HepG2 (cell line): ENCODE data around the gene SMAD7. TPM values are rescaled to one million over a fixed set of nuclear protein-coding genes. Genes with fewer than 3 reads are reported as not detected.

Experiments used
- EP300 ChIP-seq, 3 experiments: sonication (generic) in 1 of 3; formaldehyde crosslinking in 1 of 3; IDR thresholded peaks; 2 replicates each; pipeline versions ENCODE4 v1.5.1 to v1.6.1; 2011 to 2020; ENCODE audit warnings: low read depth in 2 of 3, low read length in 2 of 3, borderline replicate concordance in 1 of 3, improper control_type of control experiment in 1 of 3, mild to moderate bottlenecking in 1 of 3, missing genetic modification reagents in 1 of 3, moderate library complexity in 1 of 3
- FUBP1 ChIP-seq: sonication (generic); formaldehyde crosslinking; IDR thresholded peaks from 2 replicates; pipeline ENCODE4 v1.5.1; 2020; ENCODE audit warnings: missing genetic modification reagents, mild to moderate bottlenecking, borderline replicate concordance
- KDM2A ChIP-seq: sonication (generic); formaldehyde crosslinking; IDR thresholded peaks from 2 replicates; pipeline ENCODE4 v1.4.0; 2020; ENCODE audit warnings: low read depth, missing genetic modification reagents, borderline replicate concordance
- MAF1 ChIP-seq: sonication (generic); formaldehyde crosslinking; IDR thresholded peaks from 2 replicates; pipeline ENCODE4 v1.5.0; 2020; ENCODE audit warnings: missing genetic modification reagents, borderline replicate concordance
- MAFG ChIP-seq: sonication (generic); formaldehyde crosslinking; IDR thresholded peaks from 2 replicates; pipeline ENCODE4 v1.5.1; 2020; ENCODE audit warnings: mild to moderate bottlenecking, missing genetic modification reagents
- PHB2 ChIP-seq: fragments of 450-650 bp; IDR thresholded peaks from 2 replicates; pipeline ENCODE4 v1.6.1; 2018; ENCODE audit not compliant: partially characterized antibody
- TBX2 ChIP-seq: sonication (generic); formaldehyde crosslinking; IDR thresholded peaks from 2 replicates; pipeline ENCODE4 v1.5.0; 2020; ENCODE audit warnings: missing genetic modification reagents, mild to moderate bottlenecking, borderline replicate concordance
- TBX3 ChIP-seq: fragments of 450-650 bp; IDR thresholded peaks from 2 replicates; pipeline ENCODE4 v1.6.1; 2017; ENCODE audit warnings: antibody characterized with exemption, mild to moderate bottlenecking, inconsistent platforms, borderline replicate concordance
- TP53 ChIP-seq: sonication (generic); formaldehyde crosslinking; conservative IDR thresholded peaks from 2 replicates; pipeline ENCODE4 v1.4.0; 2020; ENCODE audit warnings: missing genetic modification reagents
- ZBTB10 ChIP-seq: sonication (generic); formaldehyde crosslinking; IDR thresholded peaks from 2 replicates; pipeline ENCODE4 v1.4.0; 2020; ENCODE audit warnings: missing genetic modification reagents, borderline replicate concordance
- ZBTB42 ChIP-seq: sonication (generic); formaldehyde crosslinking; IDR thresholded peaks from 2 replicates; pipeline ENCODE4 v1.5.0; 2020; ENCODE audit warnings: mild to moderate bottlenecking, missing genetic modification reagents
- ZNF256 ChIP-seq: sonication (generic); formaldehyde crosslinking; conservative IDR thresholded peaks from 2 replicates; pipeline ENCODE4 v1.4.0; 2020; ENCODE audit warnings: missing genetic modification reagents
- ZNF451 ChIP-seq: sonication (generic); formaldehyde crosslinking; IDR thresholded peaks from 2 replicates; pipeline ENCODE4 v1.5.0; 2020; ENCODE audit warnings: mild to moderate bottlenecking, missing genetic modification reagents
- ZNF709 ChIP-seq: sonication (generic); formaldehyde crosslinking; IDR thresholded peaks from 2 replicates; pipeline ENCODE4 v1.5.0; 2020; ENCODE audit warnings: mild to moderate bottlenecking, missing genetic modification reagents
- ZNF773 ChIP-seq: sonication (generic); formaldehyde crosslinking; IDR thresholded peaks from 2 replicates; pipeline ENCODE4 v1.4.0; 2020; ENCODE audit warnings: missing genetic modification reagents, borderline replicate concordance
- ZNF775 ChIP-seq: sonication (generic); formaldehyde crosslinking; IDR thresholded peaks from 2 replicates; pipeline ENCODE4 v1.4.0; 2020; ENCODE audit warnings: missing genetic modification reagents, mild to moderate bottlenecking, moderate library complexity, borderline replicate concordance
- polyA plus RNA-seq, 8 experiments: library from polyadenylated mRNA; depleted of rRNA in 3 of 8; stranded (reverse) in 7 of 8; unstranded in 1 of 8; fragments of >200 nt; fragmentation: Illumina TruSeq in 4 of 8; extraction: Trizol in 4 of 8; gene quantifications; 2 replicates each; pipeline versions ENCODE4 v1.2.1 to v1.2.3, GENCODE V29; 2011 to 2016; ENCODE audit warnings: low read depth in 4 of 8, missing spikeins in 1 of 8, mixed read lengths in 1 of 8; ENCODE audit not compliant: insufficient read depth in 1 of 8
- total RNA-seq, 5 experiments: library from RNA; depleted of rRNA; stranded (reverse); fragments of >200 nt; fragmentation: Illumina TruSeq; extraction: Trizol; gene quantifications; 2 replicates each; pipeline ENCODE4 v1.2.3, GENCODE V29; 2016; ENCODE audit warnings: low read depth in 1 of 5
- TF ChIP-seq, protein P1 (sequence below): sonication (generic); formaldehyde crosslinking; IDR thresholded peaks from 2 replicates; pipeline ENCODE4 v1.4.0; 2020; ENCODE audit warnings: missing genetic modification reagents
- TF ChIP-seq, protein P2 (sequence below): sonication (generic); formaldehyde crosslinking; IDR thresholded peaks from 2 replicates; pipeline ENCODE4 v1.5.0; 2020; ENCODE audit warnings: missing genetic modification reagents
- TF ChIP-seq, protein P3 (sequence below): sonication (generic); formaldehyde crosslinking; IDR thresholded peaks from 2 replicates; pipeline ENCODE4 v1.8.1; 2023; ENCODE audit warnings: mild to moderate bottlenecking, missing genetic modification reagents

SMAD7 gene
- total and polyA plus RNA-seq, 2 of the 13 experiments (the other 11 are each of a cell fraction or from before 2014, with no cell fraction given), result 17.4 to 24.7 TPM

- TF ChIP-seq FUBP1 (no peak), MAF1 (CRISPR knock-in tag) (no peak), TBX3 (no peak), KDM2A (peak; percentile 28; the same call in 1 of the 2 replicates), TBX2 (CRISPR knock-in tag) (peak; percentile 37; the same call in 1 of the 2 replicates), MAFG (CRISPR knock-in tag) (no peak), TP53 (CRISPR knock-in tag) (no peak), ZNF773 (CRISPR knock-in tag) (no peak), ZNF775 (no peak), ZNF451 (CRISPR knock-in tag) (no peak), ZNF709 (CRISPR knock-in tag) (no peak; the same call in 1 of the 2 replicates), ZNF256 (CRISPR knock-in tag) (no peak), ZBTB10 (CRISPR knock-in tag) (no peak), ZBTB42 (CRISPR knock-in tag) (peak; percentile 36; the same call in 1 of the 2 replicates), PHB2 (no peak), EP300 (IDR thresholded peaks at IDR 0.05; ENCODE audit: low read depth in 2 of 2, low read length in 2 of 2) (no peak), EP300 (CRISPR knock-in tag; IDR thresholded peaks at IDR 0.05; ENCODE audit: borderline replicate concordance) (no peak)
- TF ChIP-seq, protein P1, sequence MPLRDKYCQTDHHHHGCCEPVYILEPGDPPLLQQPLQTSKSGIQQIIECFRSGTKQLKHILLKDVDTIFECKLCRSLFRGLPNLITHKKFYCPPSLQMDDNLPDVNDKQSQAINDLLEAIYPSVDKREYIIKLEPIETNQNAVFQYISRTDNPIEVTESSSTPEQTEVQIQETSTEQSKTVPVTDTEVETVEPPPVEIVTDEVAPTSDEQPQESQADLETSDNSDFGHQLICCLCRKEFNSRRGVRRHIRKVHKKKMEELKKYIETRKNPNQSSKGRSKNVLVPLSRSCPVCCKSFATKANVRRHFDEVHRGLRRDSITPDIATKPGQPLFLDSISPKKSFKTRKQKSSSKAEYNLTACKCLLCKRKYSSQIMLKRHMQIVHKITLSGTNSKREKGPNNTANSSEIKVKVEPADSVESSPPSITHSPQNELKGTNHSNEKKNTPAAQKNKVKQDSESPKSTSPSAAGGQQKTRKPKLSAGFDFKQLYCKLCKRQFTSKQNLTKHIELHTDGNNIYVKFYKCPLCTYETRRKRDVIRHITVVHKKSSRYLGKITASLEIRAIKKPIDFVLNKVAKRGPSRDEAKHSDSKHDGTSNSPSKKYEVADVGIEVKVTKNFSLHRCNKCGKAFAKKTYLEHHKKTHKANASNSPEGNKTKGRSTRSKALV (CRISPR knock-in tag), result peak; percentile 25; the same call in 1 of the 2 replicates
- TF ChIP-seq, protein P2, sequence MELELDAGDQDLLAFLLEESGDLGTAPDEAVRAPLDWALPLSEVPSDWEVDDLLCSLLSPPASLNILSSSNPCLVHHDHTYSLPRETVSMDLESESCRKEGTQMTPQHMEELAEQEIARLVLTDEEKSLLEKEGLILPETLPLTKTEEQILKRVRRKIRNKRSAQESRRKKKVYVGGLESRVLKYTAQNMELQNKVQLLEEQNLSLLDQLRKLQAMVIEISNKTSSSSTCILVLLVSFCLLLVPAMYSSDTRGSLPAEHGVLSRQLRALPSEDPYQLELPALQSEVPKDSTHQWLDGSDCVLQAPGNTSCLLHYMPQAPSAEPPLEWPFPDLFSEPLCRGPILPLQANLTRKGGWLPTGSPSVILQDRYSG (CRISPR knock-in tag), result no peak
- TF ChIP-seq, protein P3, sequence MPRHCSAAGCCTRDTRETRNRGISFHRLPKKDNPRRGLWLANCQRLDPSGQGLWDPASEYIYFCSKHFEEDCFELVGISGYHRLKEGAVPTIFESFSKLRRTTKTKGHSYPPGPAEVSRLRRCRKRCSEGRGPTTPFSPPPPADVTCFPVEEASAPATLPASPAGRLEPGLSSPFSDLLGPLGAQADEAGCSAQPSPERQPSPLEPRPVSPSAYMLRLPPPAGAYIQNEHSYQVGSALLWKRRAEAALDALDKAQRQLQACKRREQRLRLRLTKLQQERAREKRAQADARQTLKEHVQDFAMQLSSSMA (CRISPR knock-in tag), result no peak
Observed at GRCh38 chr18:48949606-48950535, 894 bp downstream of the SMAD7 start (continued).
